Trophoblast cell (in vitro differentiated cells and primary cell): ENCODE results near the gene CYB5RL.

Source experiments
- DNase-seq, 2 donors: peaks; one replicate each; pipeline ENCODE4 v3.0.0-alpha.2; 2016
- H2AFZ ChIP-seq: 2 replicates; pipeline ENCODE4 v1.6.1; 2013; ENCODE audit warnings: low read length, moderate library complexity, mild to moderate bottlenecking; ENCODE audit not compliant: insufficient read depth, poor library complexity
- H2AK5ac ChIP-seq: 2 replicates; pipeline ENCODE4 v1.6.1; 2013; ENCODE audit warnings: mild to moderate bottlenecking, low read length
- H2BK120ac ChIP-seq: 2 replicates; pipeline ENCODE4 v1.6.1; 2013; ENCODE audit warnings: low read length, mild to moderate bottlenecking, moderate library complexity; ENCODE audit not compliant: insufficient read depth, poor library complexity
- H2BK12ac ChIP-seq: 2 replicates; pipeline ENCODE4 v1.6.1; 2013; ENCODE audit warnings: mild to moderate bottlenecking, low read length, moderate library complexity
- H2BK5ac ChIP-seq: 2 replicates; pipeline ENCODE4 v1.6.1; 2013; ENCODE audit warnings: low read length, low read depth, moderate library complexity, mild to moderate bottlenecking; ENCODE audit not compliant: poor library complexity
- H3K14ac ChIP-seq: 2 replicates; pipeline ENCODE4 v1.6.1; 2013; ENCODE audit warnings: mild to moderate bottlenecking, low read length
- H3K18ac ChIP-seq: 2 replicates; pipeline ENCODE4 v1.6.1; 2013; ENCODE audit warnings: mild to moderate bottlenecking, low read length
- H3K23ac ChIP-seq: 2 replicates; pipeline ENCODE4 v1.6.1; 2013; ENCODE audit warnings: low read length
- H3K27ac ChIP-seq: 2 replicates; pipeline ENCODE4 v1.5.1; 2013; ENCODE audit warnings: low read depth, mild to moderate bottlenecking, inconsistent platforms, low read length, moderate library complexity
- H3K27me3 ChIP-seq: 2 replicates; pipeline ENCODE4 v1.6.1; 2013; ENCODE audit warnings: inconsistent platforms, mild to moderate bottlenecking, low read length, moderate library complexity; ENCODE audit not compliant: insufficient read depth
- H3K36me3 ChIP-seq, 2 experiments: 1 replicate in 1 of 2; 2 replicates in 1 of 2; pipeline ENCODE4 v1.6.1; 2013; ENCODE audit warnings: low read length in 2 of 2, mild to moderate bottlenecking in 2 of 2, moderate library complexity in 1 of 2; ENCODE audit not compliant: insufficient read depth in 2 of 2, control insufficient read depth in 1 of 2
- H3K4ac ChIP-seq: 2 replicates; pipeline ENCODE4 v1.6.1; 2013; ENCODE audit warnings: low read depth, mild to moderate bottlenecking, low read length, moderate library complexity
- H3K4me1 ChIP-seq, 2 experiments: 1 replicate in 1 of 2; 2 replicates in 1 of 2; pipeline ENCODE4 v1.6.1; 2013; ENCODE audit warnings: low read length in 2 of 2, mild to moderate bottlenecking in 2 of 2, moderate library complexity in 1 of 2; ENCODE audit not compliant: insufficient read depth in 2 of 2, control insufficient read depth in 1 of 2
- H3K4me2 ChIP-seq: 2 replicates; pipeline ENCODE4 v1.6.1; 2013; ENCODE audit warnings: inconsistent platforms, mild to moderate bottlenecking, low read length, moderate library complexity
- H3K4me3 ChIP-seq: 2 replicates; pipeline ENCODE4 v1.5.1; 2013; ENCODE audit warnings: mild to moderate bottlenecking, low read depth, low read length, inconsistent platforms
- H3K79me1 ChIP-seq: one replicate; pipeline ENCODE4 v1.6.1; 2013; ENCODE audit warnings: low read length
- H3K79me2 ChIP-seq: 2 replicates; pipeline ENCODE4 v1.6.1; 2013; ENCODE audit warnings: low read length, mild to moderate bottlenecking; ENCODE audit not compliant: control insufficient read depth, insufficient read depth, poor library complexity
- H3K9ac ChIP-seq: 2 replicates; pipeline ENCODE4 v1.6.1; 2013; ENCODE audit warnings: mild to moderate bottlenecking, low read length
- H3K9me3 ChIP-seq: 2 replicates; pipeline ENCODE4 v1.6.1; 2013; ENCODE audit warnings: low read depth, mild to moderate bottlenecking, control low read depth, inconsistent platforms, low read length; ENCODE audit not compliant: insufficient read depth
- H4K12ac ChIP-seq: 2 replicates; pipeline ENCODE4 v1.6.1; 2013; ENCODE audit warnings: low read depth, mild to moderate bottlenecking, low read length, moderate library complexity
- H4K8ac ChIP-seq: 2 replicates; pipeline ENCODE4 v1.6.1; 2013; ENCODE audit warnings: low read depth, mild to moderate bottlenecking, low read length, moderate library complexity
- H4K91ac ChIP-seq: one replicate; pipeline ENCODE4 v1.6.1; 2013; ENCODE audit warnings: low read depth, mild to moderate bottlenecking, low read length, moderate library complexity
- WGBS: extraction: QIAGEN DNeasy Blood & Tissue Kit; methylation state at CpG from one replicate; pipeline ENCODE4 v1.1.7; 2013; ENCODE audit warnings: missing lambda C conversion rate; ENCODE audit not compliant: insufficient read length, insufficient coverage; ENCODE audit errors: extremely low coverage; 5-methylcytosine and 5-hydroxymethylcytosine counted together

CYB5RL gene

DNA sequence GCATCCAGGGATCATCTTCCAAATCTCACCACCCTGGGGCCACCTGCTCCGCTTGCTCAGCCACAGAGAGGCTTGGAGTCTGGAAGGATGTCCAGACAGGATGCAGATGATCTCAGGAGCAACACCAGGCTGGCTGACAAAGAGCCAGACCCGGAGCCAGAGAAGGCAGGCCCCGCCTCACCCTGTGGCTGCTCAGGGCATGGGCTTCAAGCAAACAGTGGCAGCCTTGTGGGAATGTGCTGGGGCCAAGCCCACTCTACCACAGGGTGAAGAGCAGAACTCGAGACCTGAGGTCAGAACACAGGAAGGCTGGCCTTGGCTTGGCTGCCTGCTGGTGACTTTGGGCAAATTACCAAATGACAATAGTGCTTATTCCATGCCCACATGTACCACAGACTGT lies 45.7 kb upstream of the CYB5RL start:
- DNase-seq, result no peak
- peaks cover 0 to 11% of the 10 kb centered on the region in 2 experiments for H3K4me1 ChIP-seq
- H2BK5ac ChIP-seq, result no peak overlapping the region
- no peak overlapping the region for H2AFZ ChIP-seq
- H3K4ac ChIP-seq, result no peak overlapping the region
- no peak overlapping the region for H3K27ac ChIP-seq
- H3K79me1 ChIP-seq, result no peaks in the 10 kb centered on the region
- no peak overlapping the region for H2AK5ac ChIP-seq
- no peak overlapping the region for H4K91ac ChIP-seq
- H3K4me3 ChIP-seq, result no peak overlapping the region
- H3K23ac ChIP-seq, result no peak overlapping the region
- no peaks in the 10 kb centered on the region for H3K27me3 ChIP-seq
- no peaks in the 10 kb centered on the region for H3K9me3 ChIP-seq
- H2BK12ac ChIP-seq, result no peak overlapping the region
- no peak overlapping the region for H4K12ac ChIP-seq
- no CpG with 5 or more reads among the region's 4 CpGs for WGBS
- H3K18ac ChIP-seq, result no peak overlapping the region
- H2BK120ac ChIP-seq, result no peak overlapping the region
- peaks cover 67 to 73% of the 10 kb centered on the region in 2 experiments for H3K36me3 ChIP-seq
- H3K9ac ChIP-seq, result no peak overlapping the region
- no peak overlapping the region for H3K4me2 ChIP-seq
- H3K14ac ChIP-seq, result no peak overlapping the region
- H3K79me2 ChIP-seq, result no peaks in the 10 kb centered on the region
- H4K8ac ChIP-seq, result no peak overlapping the region

DNA sequence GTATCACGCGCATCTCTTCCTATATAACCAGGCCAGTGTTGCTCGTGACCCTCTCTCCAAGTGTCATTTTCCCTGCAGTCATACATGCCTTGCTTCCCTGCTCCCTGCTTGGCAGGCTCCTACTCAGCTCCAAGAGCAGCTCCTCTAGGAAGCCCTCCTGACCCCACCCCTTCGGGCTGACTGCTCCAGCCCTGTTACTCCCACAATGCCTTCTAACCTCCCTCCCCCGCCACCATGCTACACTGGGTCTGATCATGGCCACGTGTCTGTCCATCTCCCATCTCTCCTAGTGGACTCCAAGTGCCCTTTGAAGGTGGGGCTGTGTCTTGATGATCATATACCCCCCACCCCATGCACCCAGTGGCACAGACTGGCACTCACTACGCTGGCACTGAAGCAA lies 44.8 kb upstream of the CYB5RL start:
- no CpG with 5 or more reads among the region's 7 CpGs for WGBS
- H3K9ac ChIP-seq, result no peak overlapping the region

DNA sequence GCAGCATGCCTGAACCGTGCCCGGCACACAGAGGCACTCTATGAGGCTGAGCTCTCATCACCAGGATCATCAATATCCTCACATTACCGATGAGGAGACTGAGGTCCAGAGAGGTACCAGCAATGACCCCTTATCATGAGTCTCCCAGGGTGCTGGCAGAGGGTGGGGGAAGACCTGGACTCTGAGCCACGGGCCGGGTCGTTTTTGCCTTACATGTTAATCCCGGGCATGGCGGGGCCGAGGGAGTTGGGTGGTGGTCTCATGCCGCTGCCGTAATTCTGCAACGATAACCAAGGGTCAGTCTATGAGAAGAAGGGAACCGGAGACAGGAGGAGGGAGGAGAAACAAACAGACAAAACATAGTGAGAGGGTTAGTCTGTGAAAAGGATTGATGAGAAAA lies 43.2 kb upstream of the CYB5RL start:
- Histone ChIP-seq H3K36me3 (peaks cover 72 to 73% of the 10 kb centered on the region in 2 experiments), H3K4ac (no peak overlapping the region), H3K9ac (no peak overlapping the region), H2BK12ac (no peak overlapping the region), H3K4me3 (no peak overlapping the region), H3K27me3 (no peaks in the 10 kb centered on the region), H2AK5ac (no peak overlapping the region), H3K4me2 (no peak overlapping the region), H3K79me1 (no peaks in the 10 kb centered on the region), H3K4me1 (peaks cover 0 to 4% of the 10 kb centered on the region in 2 experiments), H3K27ac (no peak overlapping the region), H3K23ac (no peak overlapping the region), H3K18ac (no peak overlapping the region), H4K91ac (no peak overlapping the region), H3K79me2 (no peaks in the 10 kb centered on the region), H2BK5ac (no peak overlapping the region), H3K14ac (no peak overlapping the region), H4K12ac (no peak overlapping the region), H2BK120ac (no peak overlapping the region), H2AFZ (no peak overlapping the region), H4K8ac (no peak overlapping the region), H3K9me3 (no peaks in the 10 kb centered on the region)
- WGBS, result no CpG with 5 or more reads among the region's 13 CpGs
- no peak for DNase-seq

More for the DNA sequence above, 44.8 kb upstream of the CYB5RL start:
- H3K79me1 ChIP-seq, result no peaks in the 10 kb centered on the region
- no peak overlapping the region for H4K91ac ChIP-seq
- peaks cover 68 to 70% of the 10 kb centered on the region in 2 experiments for H3K36me3 ChIP-seq
- no peaks in the 10 kb centered on the region for H3K27me3 ChIP-seq
- DNase-seq, result no peak
- H3K4me2 ChIP-seq, result no peak overlapping the region
- no peak overlapping the region for H4K8ac ChIP-seq
- H3K79me2 ChIP-seq, result no peaks in the 10 kb centered on the region
- no peak overlapping the region for H2BK5ac ChIP-seq
- no peak overlapping the region for H4K12ac ChIP-seq
- no peak overlapping the region for H3K27ac ChIP-seq
- H3K18ac ChIP-seq, result no peak overlapping the region
- H3K4ac ChIP-seq, result no peak overlapping the region
- no peak overlapping the region for H3K14ac ChIP-seq
- H3K4me1 ChIP-seq, result peaks cover 0 to 5% of the 10 kb centered on the region in 2 experiments
- no peak overlapping the region for H2AK5ac ChIP-seq
- H2BK120ac ChIP-seq, result no peak overlapping the region
- no peaks in the 10 kb centered on the region for H3K9me3 ChIP-seq
- H3K4me3 ChIP-seq, result no peak overlapping the region
- H3K23ac ChIP-seq, result no peak overlapping the region
- no peak overlapping the region for H2BK12ac ChIP-seq
- no peak overlapping the region for H2AFZ ChIP-seq

DNA sequence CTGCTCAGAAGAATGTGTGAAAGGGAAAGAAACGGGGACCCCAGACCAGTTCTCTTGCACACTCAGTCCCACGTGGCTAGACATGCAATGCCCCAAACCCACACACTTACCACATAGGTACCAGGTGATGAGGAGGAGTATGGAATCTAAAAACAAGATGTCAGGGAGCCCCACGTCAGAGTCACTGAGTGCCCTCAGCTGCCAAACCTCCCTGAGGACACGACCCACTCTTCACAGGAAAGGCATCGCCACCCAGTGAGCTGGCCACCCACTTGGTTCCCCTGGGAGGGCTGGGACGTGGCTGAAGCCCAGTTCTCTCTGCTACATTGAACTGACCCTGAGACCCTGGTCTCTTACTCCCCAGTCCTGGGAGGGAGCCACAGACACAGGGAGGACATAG lies 41.5 kb upstream of the CYB5RL start:
- Histone ChIP-seq H3K27me3 (no peaks in the 10 kb centered on the region), H3K27ac (no peak overlapping the region), H3K9me3 (no peaks in the 10 kb centered on the region), H3K14ac (no peak overlapping the region), H4K91ac (no peak overlapping the region), H3K18ac (no peak overlapping the region), H3K79me2 (no peaks in the 10 kb centered on the region), H2AK5ac (no peak overlapping the region), H2AFZ (no peak overlapping the region), H4K12ac (no peak overlapping the region), H3K4me3 (no peak overlapping the region), H4K8ac (no peak overlapping the region), H3K79me1 (no peaks in the 10 kb centered on the region), H2BK12ac (no peak overlapping the region), H3K23ac (no peak overlapping the region), H3K9ac (no peak overlapping the region), H3K4me1 (peaks cover 0 to 4% of the 10 kb centered on the region in 2 experiments), H3K4me2 (no peak overlapping the region), H3K4ac (no peak overlapping the region), H2BK120ac (no peak overlapping the region), H2BK5ac (no peak overlapping the region), H3K36me3 (peaks cover 68 to 74% of the 10 kb centered on the region in 2 experiments)
- DNase-seq, result no peak
- no CpG with 5 or more reads among the region's 6 CpGs for WGBS
